ENCODE measurements around the gene CMTM7. TPM values are rescaled to one million over a fixed set of nuclear protein-coding genes. Genes with fewer than 3 reads are reported as not detected.

CMTM7 gene
- total RNA-seq, 1 donor from 2014 or later, result 18.0 TPM

DNA sequence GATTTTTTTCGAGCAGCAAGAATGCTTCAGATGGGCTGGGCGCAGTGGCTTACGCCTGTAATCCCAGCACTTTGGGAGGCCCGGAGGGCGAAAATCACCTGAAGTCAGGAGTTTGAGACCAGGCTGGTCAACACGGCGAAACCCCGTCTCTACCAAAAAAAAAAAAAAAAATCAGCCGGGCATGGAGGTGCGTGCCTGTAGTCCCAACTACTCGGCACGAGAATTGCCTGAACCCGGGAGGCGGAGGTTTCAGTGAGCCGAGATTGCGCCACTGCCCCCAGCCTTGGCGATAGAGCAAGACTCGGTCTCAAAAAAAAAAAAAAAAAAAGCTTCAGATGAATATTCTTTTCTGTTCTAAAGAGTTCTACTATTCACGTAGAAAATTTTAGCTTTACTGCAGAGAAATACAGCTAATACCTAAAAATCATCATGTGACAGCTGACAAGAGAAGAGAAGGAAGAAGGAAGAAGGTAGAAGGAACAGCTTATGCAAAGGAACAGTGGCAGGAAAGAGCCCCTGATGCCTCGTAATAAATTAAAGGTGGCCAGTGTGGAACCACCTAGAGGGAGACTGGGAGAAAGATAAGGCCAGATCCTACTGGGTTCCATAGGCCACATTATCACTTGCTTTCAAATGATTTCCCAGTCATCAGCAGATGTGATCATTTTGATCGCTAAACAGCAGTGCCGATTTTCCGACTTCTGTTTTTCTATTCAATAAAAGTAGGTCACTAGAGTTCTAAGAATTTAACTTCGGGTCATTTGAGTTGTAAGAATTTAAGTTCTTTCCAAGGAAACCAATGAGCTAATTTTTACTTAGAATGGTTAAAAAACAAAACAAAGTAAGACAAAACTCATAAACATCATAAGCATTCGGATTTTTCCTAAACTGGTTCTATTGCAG is 109.5 kb downstream of the CMTM7 start:
- H3K27me3 Mint-ChIP-seq (ENCODE audit: low read depth), result no peaks in the 10 kb centered on the region
- TF ChIP-seq, protein P1, sequence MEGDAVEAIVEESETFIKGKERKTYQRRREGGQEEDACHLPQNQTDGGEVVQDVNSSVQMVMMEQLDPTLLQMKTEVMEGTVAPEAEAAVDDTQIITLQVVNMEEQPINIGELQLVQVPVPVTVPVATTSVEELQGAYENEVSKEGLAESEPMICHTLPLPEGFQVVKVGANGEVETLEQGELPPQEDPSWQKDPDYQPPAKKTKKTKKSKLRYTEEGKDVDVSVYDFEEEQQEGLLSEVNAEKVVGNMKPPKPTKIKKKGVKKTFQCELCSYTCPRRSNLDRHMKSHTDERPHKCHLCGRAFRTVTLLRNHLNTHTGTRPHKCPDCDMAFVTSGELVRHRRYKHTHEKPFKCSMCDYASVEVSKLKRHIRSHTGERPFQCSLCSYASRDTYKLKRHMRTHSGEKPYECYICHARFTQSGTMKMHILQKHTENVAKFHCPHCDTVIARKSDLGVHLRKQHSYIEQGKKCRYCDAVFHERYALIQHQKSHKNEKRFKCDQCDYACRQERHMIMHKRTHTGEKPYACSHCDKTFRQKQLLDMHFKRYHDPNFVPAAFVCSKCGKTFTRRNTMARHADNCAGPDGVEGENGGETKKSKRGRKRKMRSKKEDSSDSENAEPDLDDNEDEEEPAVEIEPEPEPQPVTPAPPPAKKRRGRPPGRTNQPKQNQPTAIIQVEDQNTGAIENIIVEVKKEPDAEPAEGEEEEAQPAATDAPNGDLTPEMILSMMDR (IDR thresholded peaks at IDR 0.05; ENCODE audit: unreplicated experiment), result no peak
- H3K36me3 Mint-ChIP-seq, result peaks cover 6% of the 10 kb centered on the region
- peak overlapping the region; percentile 97 for H3K27ac Mint-ChIP-seq
- H3K9me3 Mint-ChIP-seq, result peaks cover 5% of the 10 kb centered on the region
- H3K4me3 Mint-ChIP-seq, result peak overlapping the region; percentile 97
- H3K4me1 Mint-ChIP-seq, result peaks cover 39% of the 10 kb centered on the region
- DNase-seq (ENCODE audit: low spot score in 2 of 2, unreplicated experiment in 2 of 2), result no peak

- H3K36me3 Mint-ChIP-seq, result peaks cover 3% of the 10 kb centered on the region
- TF ChIP-seq, protein P1 (IDR thresholded peaks at IDR 0.05; ENCODE audit: unreplicated experiment), result no peak
- peak overlapping the region; percentile 97 for H3K4me3 Mint-ChIP-seq
- peak overlapping the region; percentile 97 for H3K27ac Mint-ChIP-seq
- peaks cover 1% of the 10 kb centered on the region for H3K9me3 Mint-ChIP-seq
- H3K4me1 Mint-ChIP-seq, result peaks cover 37% of the 10 kb centered on the region
- no peaks in the 10 kb centered on the region for H3K27me3 Mint-ChIP-seq (ENCODE audit: low read depth)
- no peak for DNase-seq (ENCODE audit: low spot score in 2 of 2, unreplicated experiment in 2 of 2)
Measured at GRCh38 chr3:32501783-32502117, 110.1 kb downstream of the CMTM7 start.

- H3K27me3 Mint-ChIP-seq (ENCODE audit: low read depth), result no peaks in the 10 kb centered on the region
- no peaks in the 10 kb centered on the region for H3K9me3 Mint-ChIP-seq
- peak within 1 kb of the TSS; percentile 97 for H3K4me3 Mint-ChIP-seq
- peaks cover 2% of the 10 kb centered on the region for H3K36me3 Mint-ChIP-seq
- H3K4me1 Mint-ChIP-seq, result peaks cover 36% of the 10 kb centered on the region
- H3K27ac Mint-ChIP-seq, result peak within 1 kb of the TSS; percentile 97
- TF ChIP-seq, protein P1 (IDR thresholded peaks at IDR 0.05; ENCODE audit: unreplicated experiment), result no peak
- peak; percentile 71 to 79 for DNase-seq (ENCODE audit: low spot score in 2 of 2, unreplicated experiment in 2 of 2)
Measured at GRCh38 chr3:32502118-32502945, 110.7 kb downstream of the CMTM7 start, which contains the start of gene CMTM6. TSS of gene CMTM6 (minus strand) at chr3:32502852. CDS start at chr3:32502745, 107 bp downstream.

- Mint-ChIP-seq H3K36me3 (peaks cover 2% of the 10 kb centered on the region), H3K4me1 (peaks cover 36% of the 10 kb centered on the region), H3K27me3 (ENCODE audit: low read depth) (no peaks in the 10 kb centered on the region), H3K9me3 (no peaks in the 10 kb centered on the region), H3K27ac (peak overlapping the region; percentile 96), H3K4me3 (peak overlapping the region; percentile 97)
- no peak for DNase-seq (ENCODE audit: low spot score in 2 of 2, unreplicated experiment in 2 of 2)
- TF ChIP-seq, protein P1 (IDR thresholded peaks at IDR 0.05; ENCODE audit: unreplicated experiment), result no peak
Measured at GRCh38 chr3:32502946-32503286, 111.3 kb downstream of the CMTM7 start.

Other genes starting within 250 kb of the CMTM7 start
- gene CMTM8, start 153.2 kb upstream of the CMTM7 start, total RNA-seq, result 5.1 to 5.9 TPM (median 5.7 TPM) in 3 replicates
- gene CMTM6, start 111.0 kb downstream of the CMTM7 start, total RNA-seq, result 41.9 to 44.0 TPM (median 42.3 TPM) in 3 replicates
- gene DYNC1LI1, start 179.0 kb downstream of the CMTM7 start, total RNA-seq, result 22.0 to 23.9 TPM (median 22.3 TPM) in 3 replicates

Measured in mesothelial cell of epicardium (in vitro differentiated cells).